Measurements from ENCODE around the gene PEX12. TPM values are rescaled to one million over a fixed set of nuclear protein-coding genes. Genes with fewer than 3 reads are reported as not detected.
A peak's percentile ranks its signal among the peaks of the same experiment; 100 is the strongest.

The PEX12 gene
- polyA plus RNA-seq, 2 of the 4 experiments (the other 2 are of a cell fraction), result 4.7 to 11.2 TPM

DNA sequence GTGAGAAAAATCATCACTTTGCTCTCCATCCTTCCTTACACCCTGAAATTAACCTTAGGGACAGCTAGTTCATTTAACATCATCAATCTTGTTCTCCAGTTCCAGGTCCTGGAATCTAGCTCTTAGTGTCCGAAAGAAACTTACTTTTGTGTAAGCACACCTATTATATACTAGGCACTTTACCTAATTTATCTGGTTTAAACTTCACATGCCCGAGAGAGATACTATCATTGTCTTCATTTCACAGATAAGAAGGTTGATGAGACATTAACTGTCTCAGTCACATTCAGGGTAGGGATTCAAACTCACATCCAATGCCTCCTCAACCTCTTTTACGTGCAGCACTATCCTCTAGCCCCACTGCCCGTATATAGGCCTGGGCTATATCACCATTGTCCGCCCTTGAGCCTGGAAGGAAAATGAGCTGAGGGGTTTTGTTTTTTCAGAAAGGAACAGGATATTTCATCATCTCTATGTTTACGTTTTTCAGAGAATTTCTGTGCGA lies 8.2 kb upstream of the PEX12 start:
- Histone ChIP-seq H3K27ac (peak overlapping the region; percentile 91 to 94), H3K4me3 (peak overlapping the region; percentile 73), H3K4me1 (peaks cover 32% of the 10 kb centered on the region), H3K4me2 (peak overlapping the region; percentile 80), H3K9me3 (no peaks in the 10 kb centered on the region)
- no peak for TF ChIP-seq POLR2AphosphoS2 (conservative IDR thresholded peaks at IDR 0.05; ENCODE audit: low read length)
- TF ChIP-seq PHF8 (IDR thresholded peaks at IDR 0.05; ENCODE audit: borderline replicate concordance, low read depth), result 0 out of 2 replicates have a peak, but pooled peaks have one; percentile 31
- peak; percentile 15; the same call in 1 of the 2 replicates for TF ChIP-seq ZSCAN20 (CRISPR knock-in tag; IDR thresholded peaks at IDR 0.05)
- FAIRE-seq (peak; percentile 54), ATAC-seq (no peak), DNase-seq (ENCODE audit: low read depth in 1 of 2, low spot score in 1 of 2) (no peak)
- WGBS (ENCODE audit: missing lambda C conversion rate), result 21% methylated on average over 7 of the region's 7 CpGs
- ChIA-PET POLR2A (interaction anchor here (0.6 to 1.8 kb wide), 4 partner anchors 8 to 52 kb away, joined by 4 to 43 read pairs (median 9); partner anchors contain the start of gene PEX12), CTCF (interaction anchor here (0.7 to 1.9 kb wide), 7 partner anchors 11 to 467 kb away, joined by 3 to 11 read pairs (median 4); partner anchors contain the start of gene RAD51D)

GRCh38 chr17:35584061-35584460 lies 5.7 kb upstream of the PEX12 start:
- POLR2A ChIA-PET, result no interaction called here
- WGBS (ENCODE audit: missing lambda C conversion rate), result 87% methylated on average over 1 of the region's 1 CpG
- Histone ChIP-seq H3K4me3 (no peak overlapping the region), H3K4me2 (no peak overlapping the region), H3K9me3 (no peaks in the 10 kb centered on the region), H3K27ac (no peak overlapping the region), H3K4me1 (peaks cover 12% of the 10 kb centered on the region; the same call in 2 of the 3 replicates)
- ATAC-seq, result no peak
- no peak for DNase-seq (ENCODE audit: low read depth in 1 of 2, low spot score in 1 of 2)
- TF ChIP-seq HEYL (CRISPR knock-in tag; IDR thresholded peaks at IDR 0.05), result no peak
- TF ChIP-seq MAZ (IDR thresholded peaks at IDR 0.05; ENCODE audit: borderline replicate concordance, low read depth, low read length), result no peak
- no peak for TF ChIP-seq NFE2L2 (conservative IDR thresholded peaks at IDR 0.05; ENCODE audit: low read length)
- TF ChIP-seq FOSL2 (IDR thresholded peaks at IDR 0.05), result no peak
- TF ChIP-seq FOSL2 (CRISPR knock-in tag; IDR thresholded peaks at IDR 0.05), result no peak
- FAIRE-seq, result no peak
- CTCF ChIA-PET, result interaction anchor here (0.7 kb wide), 1 partner anchor 1804 kb away, joined by 3 read pairs; no protein-coding TSS in a partner anchor

- peak in 1 of 2 experiments; percentile 23; a peak in 3 of 6 replicates for ATAC-seq
- peak; percentile 48 for TF ChIP-seq KDM5A (IDR thresholded peaks at IDR 0.05)
- no peak for TF ChIP-seq MYC (IDR thresholded peaks at IDR 0.05; ENCODE audit: borderline replicate concordance, low read length)
- TF ChIP-seq ZSCAN20 (CRISPR knock-in tag; IDR thresholded peaks at IDR 0.05), result no peak
- TF ChIP-seq RARB (CRISPR knock-in tag; IDR thresholded peaks at IDR 0.05), result no peak
- TF ChIP-seq HOXB13 (CRISPR knock-in tag; IDR thresholded peaks at IDR 0.05; ENCODE audit: low read depth), result no peak
- H3K27ac ChIP-seq, result peak overlapping the region; percentile 83 to 90
- 9% methylated on average over 11 of the region's 11 CpGs for WGBS (ENCODE audit: missing lambda C conversion rate)
- peak overlapping the region; percentile 67 for H3K4me3 ChIP-seq
- no peak for DNase-seq (ENCODE audit: low read depth in 1 of 2, low spot score in 1 of 2)
- peaks cover 16% of the 10 kb centered on the region; the same call in 2 of the 3 replicates for H3K4me1 ChIP-seq
- POLR2A ChIA-PET, result interaction anchor here (0.7 to 2.6 kb wide), 12 partner anchors 8 to 210 kb away, joined by 3 to 43 read pairs (median 4); partner anchors contain the start of gene AP2B1
- peak overlapping the region; percentile 80 for H3K4me2 ChIP-seq
- CTCF ChIA-PET, result interaction anchor here (0.8 to 2.8 kb wide), 7 partner anchors 10 to 185 kb away, joined by 3 to 11 read pairs (median 6); no protein-coding TSS in a partner anchor
- no peak for FAIRE-seq
- no peaks in the 10 kb centered on the region for H3K9me3 ChIP-seq
Observed at GRCh38 chr17:35578929-35579432, 610 bp upstream of the PEX12 start.

- ATAC-seq, result peak in 1 of 2 experiments; percentile 30; a peak in 3 of 6 replicates
Observed at GRCh38 chr17:35577830-35578196, 558 bp downstream of the PEX12 start.

More at GRCh38 chr17:35577830-35578196, 558 bp downstream of the PEX12 start:
- CTCF ChIA-PET, result interaction anchor here (1.3 to 2.8 kb wide), 4 partner anchors 9 to 36 kb away, joined by 4 to 11 read pairs (median 8); no protein-coding TSS in a partner anchor
- FAIRE-seq (no peak), DNase-seq (ENCODE audit: low read depth in 1 of 2, low spot score in 1 of 2) (no peak)
- H3K4me2 ChIP-seq, result peak overlapping the region; percentile 80
- POLR2A ChIA-PET, result interaction anchor here (0.6 to 2.6 kb wide), 11 partner anchors 9 to 231 kb away, joined by 3 to 43 read pairs (median 5); partner anchors contain the start of genes AP2B1 and TAF15
- H3K9me3 ChIP-seq, result no peaks in the 10 kb centered on the region
- H3K4me1 ChIP-seq, result peaks cover 16% of the 10 kb centered on the region; the same call in 2 of the 3 replicates
- peak overlapping the region; percentile 83 to 90 for H3K27ac ChIP-seq
- WGBS (ENCODE audit: missing lambda C conversion rate), result 21% methylated on average over 8 of the region's 8 CpGs
- H3K4me3 ChIP-seq, result peak overlapping the region; percentile 67
- TF ChIP-seq POLR2A (IDR thresholded peaks at IDR 0.05; ENCODE audit: low read length) (peak; percentile 25; the same call in 1 of the 2 replicates), PBX3 (IDR thresholded peaks at IDR 0.05) (no peak)
